Measurements from ENCODE around the gene SGTA. TPM values are rescaled to one million over a fixed set of nuclear protein-coding genes. Genes with fewer than 3 reads are reported as not detected.

SGTA gene
- total and polyA plus RNA-seq, 2 of the 8 experiments (the other 6 are each of a cell fraction or from before 2014, with no cell fraction given): 86.8 to 130 TPM

DNA sequence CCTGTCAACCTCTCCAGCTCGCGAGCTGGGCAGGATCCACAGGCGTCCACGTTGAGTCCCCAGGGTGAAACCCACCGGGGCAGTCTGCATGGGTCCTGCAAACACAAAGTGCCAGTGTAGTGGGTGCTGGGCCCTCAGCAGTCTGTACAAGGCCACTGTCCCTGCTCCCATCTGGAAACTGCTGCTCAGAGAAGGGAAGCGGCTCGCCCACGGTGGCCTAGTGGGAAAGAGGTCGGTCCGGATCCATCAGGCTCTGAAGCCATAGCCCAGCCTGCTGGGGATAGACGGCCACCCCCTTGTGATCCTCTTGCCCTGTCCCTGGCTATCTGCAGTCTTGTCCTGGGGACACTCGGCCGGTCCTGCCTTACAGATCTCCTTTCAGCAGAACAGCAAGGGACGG is 59.3 kb downstream of the SGTA start:
- H3K4me2 ChIP-seq (ENCODE audit: insufficient read depth in 1 of 2, low read depth in 2 of 2, low read length in 2 of 2): no peak overlapping the region
- no peak for TF ChIP-seq SIN3A (conservative IDR thresholded peaks at IDR 0.05 in 1 of 2, IDR thresholded peaks at IDR 0.05 in 1 of 2; ENCODE audit: low read depth in 1 of 2, low read length in 2 of 2)
- TF ChIP-seq SIRT6 (IDR thresholded peaks at IDR 0.05; ENCODE audit: low read length): no peak
- TF ChIP-seq NRF1 (IDR thresholded peaks at IDR 0.05; ENCODE audit: low read depth, low read length): no peak
- TF ChIP-seq CHD1 (IDR thresholded peaks at IDR 0.05; ENCODE audit: low read depth, low read length): no peak
- no peak for TF ChIP-seq TAF1 (IDR thresholded peaks at IDR 0.05; ENCODE audit: low read depth, low read length)
- TF ChIP-seq POU5F1 (IDR thresholded peaks at IDR 0.05; ENCODE audit: low read depth, low read length): no peak
- TF ChIP-seq, protein P1, sequence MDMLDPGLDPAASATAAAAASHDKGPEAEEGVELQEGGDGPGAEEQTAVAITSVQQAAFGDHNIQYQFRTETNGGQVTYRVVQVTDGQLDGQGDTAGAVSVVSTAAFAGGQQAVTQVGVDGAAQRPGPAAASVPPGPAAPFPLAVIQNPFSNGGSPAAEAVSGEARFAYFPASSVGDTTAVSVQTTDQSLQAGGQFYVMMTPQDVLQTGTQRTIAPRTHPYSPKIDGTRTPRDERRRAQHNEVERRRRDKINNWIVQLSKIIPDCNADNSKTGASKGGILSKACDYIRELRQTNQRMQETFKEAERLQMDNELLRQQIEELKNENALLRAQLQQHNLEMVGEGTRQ (IDR thresholded peaks at IDR 0.05; ENCODE audit: low read length): no peak
- TF ChIP-seq SP4 (IDR thresholded peaks at IDR 0.05; ENCODE audit: low read length): no peak
- TF ChIP-seq ASH2L (IDR thresholded peaks at IDR 0.05; ENCODE audit: low read length): no peak
- TF ChIP-seq RNF2 (IDR thresholded peaks at IDR 0.05; ENCODE audit: borderline replicate concordance, low read depth, low read length, missing control alignments, poor library complexity, severe bottlenecking): no peak
- TF ChIP-seq PHF8 (conservative IDR thresholded peaks at IDR 0.05; ENCODE audit: low read depth, low read length): no peak
- no peak for TF ChIP-seq CBX5 (IDR thresholded peaks at IDR 0.05; ENCODE audit: low read depth, low read length)
- no peak for TF ChIP-seq EP300 (IDR thresholded peaks at IDR 0.05; ENCODE audit: borderline replicate concordance in 1 of 2, low read depth in 2 of 2, low read length in 2 of 2)

More for the DNA sequence above, 59.3 kb downstream of the SGTA start:
- Histone ChIP-seq H2AFZ (ENCODE audit: low read length) (no peak overlapping the region), H3K4me3 (ENCODE audit: extremely low read depth in 1 of 4, insufficient read depth in 2 of 4, low read depth in 3 of 4, low read length in 4 of 4) (no peak overlapping the region), H3K27me3 (replicated peaks in 1 of 4; ENCODE audit: control insufficient read depth in 3 of 4, extremely low read depth in 1 of 4, insufficient read depth in 3 of 4, low read length in 3 of 4) (peaks cover 0 to 7% (median 3%) of the 10 kb centered on the region in 4 experiments; a peak in 4 of 7 replicates), H2BK20ac (ENCODE audit: low read length) (no peak overlapping the region), H4K91ac (replicated peaks; ENCODE audit: insufficient read length, low read length) (no peak overlapping the region), H3K36me3 (ENCODE audit: control insufficient read depth in 2 of 4, insufficient read depth in 4 of 4, low read length in 3 of 4) (no peaks in the 10 kb centered on the region), H4K20me1 (replicated peaks in 1 of 2; ENCODE audit: control insufficient read depth in 1 of 2, insufficient read depth in 2 of 2, low read length in 2 of 2) (peaks cover 0 to 2% of the 10 kb centered on the region in 2 experiments), H3K4me1 (replicated peaks in 1 of 4; ENCODE audit: control insufficient read depth in 3 of 4, insufficient read depth in 4 of 4, low read length in 3 of 4) (peaks cover 0 to 20% (median 6%) of the 10 kb centered on the region in 4 experiments; a peak in 6 of 7 replicates), H3K9ac (replicated peaks in 1 of 4; ENCODE audit: extremely low read depth in 1 of 4, low read depth in 3 of 4, low read length in 3 of 4) (no peak overlapping the region), H3K79me1 (ENCODE audit: low read depth, low read length) (no peaks in the 10 kb centered on the region), H2BK120ac (replicated peaks; ENCODE audit: low read depth, low read length) (no peak overlapping the region), H3K23me2 (ENCODE audit: low read depth, low read length) (peaks cover 12% of the 10 kb centered on the region; the same call in 1 of the 2 replicates), H2BK12ac (ENCODE audit: low read depth, low read length) (no peak overlapping the region), H4K8ac (ENCODE audit: extremely low read depth, insufficient read depth, low read length) (peak overlapping the region; percentile 79; the same call in 1 of the 2 replicates), H3K79me2 (ENCODE audit: control insufficient read depth in 1 of 2, insufficient read depth in 2 of 2, low read length in 2 of 2) (no peaks in the 10 kb centered on the region), H3K4ac (replicated peaks; ENCODE audit: insufficient read length, low read depth, low read length) (no peak overlapping the region), H3K14ac (ENCODE audit: insufficient read length) (no peak overlapping the region), H3K56ac (replicated peaks; ENCODE audit: insufficient read length, low read depth, low read length) (no peak overlapping the region), H3K9me3 (ENCODE audit: insufficient read depth in 2 of 2, low read depth in 1 of 2, low read length in 1 of 2) (no peaks in the 10 kb centered on the region), H3K27ac (ENCODE audit: low read depth, low read length) (no peak overlapping the region), H2AK5ac (ENCODE audit: low read depth, low read length) (no peak overlapping the region), H2BK15ac (ENCODE audit: low read length) (no peak overlapping the region), H4K5ac (ENCODE audit: insufficient read length, low read depth, low read length) (no peak overlapping the region), H3K23ac (ENCODE audit: insufficient read length) (no peak overlapping the region), H2BK5ac (ENCODE audit: low read depth, low read length) (no peak overlapping the region), H3K18ac (ENCODE audit: extremely low read depth, low read length) (no peak overlapping the region)
- no peak for DNase-seq (ENCODE audit: low read depth in 1 of 2, low spot score in 2 of 2)
- ChIA-PET POLR2A (ENCODE audit: partially characterized antibody) (interaction anchor here (0.7 to 2.0 kb wide), 7 partner anchors 9 to 247 kb away, joined by 3 to 6 read pairs (median 3); partner anchors contain the start of genes GADD45B and ZNF555), CTCF (ENCODE audit: partially characterized antibody) (interaction anchor here (0.8 to 3.2 kb wide), 7 partner anchors 12 to 88 kb away, joined by 3 to 16 read pairs (median 4); no protein-coding TSS in a partner anchor)
- no peak for FAIRE-seq
- 91% methylated on average over 12 of the region's 14 CpGs; no CpG with 5 or more reads in 1 of the 2 experiments for WGBS, 2 experiments (ENCODE audit: extremely low coverage in 1 of 2, insufficient coverage in 1 of 2, insufficient read length in 1 of 2, insufficient replicate concordance in 2 of 2, low coverage in 1 of 2, low lambda C conversion rate in 2 of 2, missing lambda C conversion rate in 1 of 2)

All from H1 (cell line).